H1 (cell line): ENCODE measurements around the gene METTL1. TPM values are rescaled to one million over a fixed set of nuclear protein-coding genes. Genes with fewer than 3 reads are reported as not detected.

Source experiments
- JUN ChIP-seq: IDR thresholded peaks from 2 replicates; pipeline ENCODE4 v1.6.1; 2011; ENCODE audit warnings: low read depth, mild to moderate bottlenecking, improper control_type of control experiment, low read length
- polyA plus RNA-seq, 7 experiments: library from polyadenylated mRNA; depleted of rRNA in 3 of 7; stranded (reverse) in 5 of 7; unstranded in 2 of 7; fragments of >200 nt in 5 of 7; fragments of 200-250 nt in 2 of 7; gene quantifications; 1 replicate in 5 of 7; 2 replicates in 1 of 7; 4 replicates in 1 of 7; pipeline versions ENCODE4 v1.2.1 to v1.2.3, GENCODE V29; 2011 to 2013; ENCODE audit warnings: missing spikeins in 2 of 7, mixed read lengths in 2 of 7
- total RNA-seq: library from RNA; stranded (reverse); fragmentation: NEBNext Ultra II Directional; extraction: Animal tissue kit (Norgen Biotek cat#: 25700); gene quantifications from 2 replicates; pipeline ENCODE4 v1.2.1, GENCODE V29; 2021

The METTL1 gene
- total and polyA plus RNA-seq, 2 of the 8 experiments (the other 6 are each of a cell fraction or from before 2014, with no cell fraction given) = 40.5 to 46.0 TPM

- no peak for TF ChIP-seq JUN
Measured at GRCh38 chr12:57802607-57803006, 30.7 kb upstream of the METTL1 start (continued).
